Muscle layer of colon (tissue), 2 donors: ENCODE measurements around the gene SEC14L1.
"Not testable (repeated sequence)": the region's sequence is repeated elsewhere in the genome, so short reads cannot be mapped to it uniquely, and the experiment has no call there.

Source experiments
- H3K27ac ChIP-seq: one replicate; pipeline ENCODE4 v1.7.0; 2013; ENCODE audit warnings: low read depth, mild to moderate bottlenecking, low read length, moderate library complexity
- H3K27me3 ChIP-seq, 2 donors: one replicate each; pipeline ENCODE4 v1.7.0; 2013; ENCODE audit warnings: low read length in 2 of 2, mild to moderate bottlenecking in 2 of 2; ENCODE audit not compliant: insufficient read depth in 2 of 2, control insufficient read depth in 1 of 2
- H3K36me3 ChIP-seq: one replicate; pipeline ENCODE4 v1.7.0; 2013; ENCODE audit warnings: mild to moderate bottlenecking, low read length; ENCODE audit not compliant: insufficient read depth
- H3K4me1 ChIP-seq: one replicate; pipeline ENCODE4 v1.7.0; 2013; ENCODE audit warnings: mild to moderate bottlenecking, low read length; ENCODE audit not compliant: insufficient read depth
- H3K4me3 ChIP-seq, 2 donors: one replicate each; pipeline ENCODE4 v1.7.0; 2013; ENCODE audit warnings: low read length in 2 of 2, low read depth in 1 of 2, mild to moderate bottlenecking in 1 of 2, moderate library complexity in 1 of 2
- H3K9ac ChIP-seq: one replicate; pipeline ENCODE4 v1.7.0; 2013; ENCODE audit warnings: low read length
- H3K9me3 ChIP-seq: one replicate; pipeline ENCODE4 v1.7.0; 2013; ENCODE audit warnings: mild to moderate bottlenecking, low read length
- donor health status: abdominal sarcoma.
- donor health status: Adenocarcinoma of cecum.

Gene SEC14L1

GRCh38 chr17:77145224-77145611, 4.4 kb downstream of the SEC14L1 start:
- Histone ChIP-seq H3K36me3 (peaks cover 21% of the 10 kb centered on the region), H3K27ac (no peak overlapping the region), H3K4me3 (no peak overlapping the region), H3K9me3 (no peaks in the 10 kb centered on the region), H3K9ac (no peak overlapping the region), H3K4me1 (peaks cover 25% of the 10 kb centered on the region), H3K27me3 (no peaks in the 10 kb centered on the region)

GRCh38 chr17:77145612-77146245, 5.0 kb downstream of the SEC14L1 start:
- Histone ChIP-seq H3K4me3 (no peak overlapping the region), H3K36me3 (peaks cover 21% of the 10 kb centered on the region), H3K27me3 (no peaks in the 10 kb centered on the region), H3K9ac (no peak overlapping the region), H3K4me1 (peaks cover 25% of the 10 kb centered on the region), H3K27ac (no peak overlapping the region), H3K9me3 (no peaks in the 10 kb centered on the region)

- H3K4me1 ChIP-seq = peaks cover 25% of the 10 kb centered on the region
These were observed 5.5 kb downstream of the SEC14L1 start for GRCh38 chr17:77146246-77146632.

GRCh38 chr17:77146882-77147281, 6.1 kb downstream of the SEC14L1 start:
- H3K9ac ChIP-seq = no peak overlapping the region
- no peak overlapping the region for H3K4me3 ChIP-seq
- H3K9me3 ChIP-seq = no peaks in the 10 kb centered on the region
- H3K36me3 ChIP-seq = peaks cover 21% of the 10 kb centered on the region
- H3K4me1 ChIP-seq = peaks cover 25% of the 10 kb centered on the region
- no peak overlapping the region for H3K27ac ChIP-seq
- no peaks in the 10 kb centered on the region for H3K27me3 ChIP-seq

More at GRCh38 chr17:77146246-77146632, 5.5 kb downstream of the SEC14L1 start:
- Histone ChIP-seq H3K9ac (no peak overlapping the region), H3K9me3 (no peaks in the 10 kb centered on the region), H3K4me3 (no peak overlapping the region), H3K27me3 (no peaks in the 10 kb centered on the region), H3K36me3 (peaks cover 21% of the 10 kb centered on the region), H3K27ac (no peak overlapping the region)

- Histone ChIP-seq H3K4me3 (no peak overlapping the region), H3K27ac (no peak overlapping the region), H3K36me3 (peaks cover 21% of the 10 kb centered on the region), H3K27me3 (no peaks in the 10 kb centered on the region), H3K4me1 (peaks cover 20% of the 10 kb centered on the region), H3K9me3 (no peaks in the 10 kb centered on the region), H3K9ac (no peak overlapping the region)
These were observed 6.6 kb downstream of the SEC14L1 start for GRCh38 chr17:77147357-77147801.

- H3K27me3 ChIP-seq = no peaks in the 10 kb centered on the region
- no peaks in the 10 kb centered on the region for H3K9me3 ChIP-seq
- peaks cover 18% of the 10 kb centered on the region for H3K36me3 ChIP-seq
- H3K9ac ChIP-seq = no peak overlapping the region
- H3K4me3 ChIP-seq = no peak overlapping the region
- no peak overlapping the region for H3K27ac ChIP-seq
- peaks cover 18% of the 10 kb centered on the region for H3K4me1 ChIP-seq
These were observed 7.5 kb downstream of the SEC14L1 start for GRCh38 chr17:77148077-77148939.

- H3K9ac ChIP-seq = no peak overlapping the region
- H3K9me3 ChIP-seq = no peaks in the 10 kb centered on the region
- peaks cover 11% of the 10 kb centered on the region for H3K36me3 ChIP-seq
- H3K27me3 ChIP-seq = no peaks in the 10 kb centered on the region
- peaks cover 25% of the 10 kb centered on the region for H3K4me1 ChIP-seq
- H3K4me3 ChIP-seq = no peak overlapping the region
- H3K27ac ChIP-seq = no peak overlapping the region
These were observed 8.3 kb downstream of the SEC14L1 start for GRCh38 chr17:77148940-77149510.

GRCh38 chr17:77150196-77150595, 9.4 kb downstream of the SEC14L1 start:
- H3K27ac ChIP-seq = no peak overlapping the region
- peaks cover 28% of the 10 kb centered on the region for H3K4me1 ChIP-seq
- no peaks in the 10 kb centered on the region for H3K9me3 ChIP-seq
- no peaks in the 10 kb centered on the region for H3K27me3 ChIP-seq
- H3K9ac ChIP-seq = no peak overlapping the region
- H3K36me3 ChIP-seq = peaks cover 11% of the 10 kb centered on the region
- no peak overlapping the region for H3K4me3 ChIP-seq

GRCh38 chr17:77151186-77151585, 10.4 kb downstream of the SEC14L1 start:
- peaks cover 18% of the 10 kb centered on the region for H3K4me1 ChIP-seq
- no peak overlapping the region for H3K9ac ChIP-seq
- peaks cover 11% of the 10 kb centered on the region for H3K36me3 ChIP-seq
- H3K9me3 ChIP-seq = no peaks in the 10 kb centered on the region
- no peaks in the 10 kb centered on the region for H3K27me3 ChIP-seq
- H3K4me3 ChIP-seq = no peak overlapping the region
- no peak overlapping the region for H3K27ac ChIP-seq

GRCh38 chr17:77152056-77152455, 11.3 kb downstream of the SEC14L1 start:
- H3K4me3 ChIP-seq, H3K9ac ChIP-seq, H3K27me3 ChIP-seq, H3K27ac ChIP-seq, H3K9me3 ChIP-seq: not testable (repeated sequence)
- Histone ChIP-seq H3K36me3 (peaks cover 11% of the 10 kb centered on the region), H3K4me1 (peaks cover 18% of the 10 kb centered on the region)

- no peak overlapping the region for H3K9ac ChIP-seq
- H3K27ac ChIP-seq = no peak overlapping the region
- H3K9me3 ChIP-seq = no peaks in the 10 kb centered on the region
- H3K27me3 ChIP-seq = no peaks in the 10 kb centered on the region
- H3K36me3 ChIP-seq = peaks cover 3% of the 10 kb centered on the region
- H3K4me1 ChIP-seq = peaks cover 18% of the 10 kb centered on the region
- H3K4me3 ChIP-seq = no peak overlapping the region
These were observed 12.7 kb downstream of the SEC14L1 start for GRCh38 chr17:77153472-77153871.
